ENCODE results near the gene CENPQ. TPM values are rescaled to one million over a fixed set of nuclear protein-coding genes. Genes with fewer than 3 reads are reported as not detected.

Gene CENPQ
- total and polyA plus RNA-seq, 2 of the 8 experiments (the other 6 are each of a cell fraction or from before 2014, with no cell fraction given), result 9.4 to 19.6 TPM

DNA sequence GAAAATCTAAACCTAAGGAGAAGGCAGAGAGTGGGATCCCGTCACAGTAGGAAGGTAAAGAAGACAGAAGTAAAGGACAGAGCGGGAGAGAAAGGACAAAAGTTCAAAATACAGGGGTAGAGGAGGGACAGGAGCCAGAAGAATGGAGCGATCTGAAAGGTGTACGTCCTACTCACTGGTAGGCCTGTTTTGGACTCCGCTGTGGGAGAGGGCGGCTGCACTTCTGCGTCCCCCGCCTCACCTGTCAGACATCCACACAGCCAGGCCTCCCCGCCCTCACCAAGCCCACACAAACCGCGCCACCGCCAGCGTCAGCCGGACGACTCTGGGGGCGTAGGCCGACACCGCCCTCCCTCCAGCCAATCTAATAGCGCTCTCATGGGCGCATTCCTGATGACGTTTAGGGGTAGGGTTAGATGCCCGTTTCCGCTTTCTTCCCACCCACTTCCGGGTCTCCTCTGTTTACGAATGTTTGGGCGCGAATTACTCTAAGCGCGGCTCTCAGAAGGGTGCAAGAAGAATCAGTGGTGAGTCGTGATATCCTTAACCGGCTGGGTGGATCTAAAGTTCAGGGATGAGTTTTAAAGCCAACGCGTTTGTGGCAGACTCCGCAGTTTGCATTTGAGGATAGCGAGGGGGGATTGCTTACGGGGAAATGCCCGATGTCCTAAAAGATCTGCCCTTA lies at the start of gene CENPQ, which contains the start of gene MMUT (continued):
- TF ChIP-seq TEAD4 (IDR thresholded peaks at IDR 0.05; ENCODE audit: low read depth, low read length), result no peak
- no peak for TF ChIP-seq HDAC2 (IDR thresholded peaks at IDR 0.05; ENCODE audit: borderline replicate concordance in 1 of 2, low read depth in 2 of 2, low read length in 2 of 2)

Data from H1 (cell line).